ENCODE results near the gene FADS6.

- TF ChIP-seq, protein P1, sequence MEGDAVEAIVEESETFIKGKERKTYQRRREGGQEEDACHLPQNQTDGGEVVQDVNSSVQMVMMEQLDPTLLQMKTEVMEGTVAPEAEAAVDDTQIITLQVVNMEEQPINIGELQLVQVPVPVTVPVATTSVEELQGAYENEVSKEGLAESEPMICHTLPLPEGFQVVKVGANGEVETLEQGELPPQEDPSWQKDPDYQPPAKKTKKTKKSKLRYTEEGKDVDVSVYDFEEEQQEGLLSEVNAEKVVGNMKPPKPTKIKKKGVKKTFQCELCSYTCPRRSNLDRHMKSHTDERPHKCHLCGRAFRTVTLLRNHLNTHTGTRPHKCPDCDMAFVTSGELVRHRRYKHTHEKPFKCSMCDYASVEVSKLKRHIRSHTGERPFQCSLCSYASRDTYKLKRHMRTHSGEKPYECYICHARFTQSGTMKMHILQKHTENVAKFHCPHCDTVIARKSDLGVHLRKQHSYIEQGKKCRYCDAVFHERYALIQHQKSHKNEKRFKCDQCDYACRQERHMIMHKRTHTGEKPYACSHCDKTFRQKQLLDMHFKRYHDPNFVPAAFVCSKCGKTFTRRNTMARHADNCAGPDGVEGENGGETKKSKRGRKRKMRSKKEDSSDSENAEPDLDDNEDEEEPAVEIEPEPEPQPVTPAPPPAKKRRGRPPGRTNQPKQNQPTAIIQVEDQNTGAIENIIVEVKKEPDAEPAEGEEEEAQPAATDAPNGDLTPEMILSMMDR (IDR thresholded peaks at IDR 0.05): no peak
- TF ChIP-seq POLR2A (IDR thresholded peaks at IDR 0.05): no peak
These were observed 34.6 kb downstream of the FADS6 start for GRCh38 chr17:74858672-74859458.
